Keratinocyte (primary cell): ENCODE measurements around the gene SNX6. TPM values are rescaled to one million over a fixed set of nuclear protein-coding genes. Genes with fewer than 3 reads are reported as not detected.

Source experiments
- DNase-seq: peaks from one replicate; pipeline ENCODE4 v3.0.0-alpha.2; 2011; ENCODE audit warnings: low read depth, missing footprints, low spot score
- FAIRE-seq: peaks from 2 replicates; lab custom pipeline; 2011; peaks lifted over from hg19 to GRCh38; lab: Jason Lieb, UNC
- H2AFZ ChIP-seq: 2 replicates; pipeline ENCODE4 v1.6.0; 2012; ENCODE audit warnings: low read length, control low read depth, inconsistent platforms; ENCODE audit not compliant: control insufficient read depth
- H3K27ac ChIP-seq: 2 replicates; pipeline ENCODE4 v1.5.1; 2011; ENCODE audit warnings: low read length; ENCODE audit not compliant: control insufficient read depth, insufficient read depth
- H3K27me3 ChIP-seq: 3 replicates; pipeline ENCODE4 v1.6.0; 2011; ENCODE audit warnings: low read length; ENCODE audit not compliant: control insufficient read depth, insufficient read depth; ENCODE audit errors: extremely low read depth
- H3K36me3 ChIP-seq, 2 experiments: 2 replicates in 1 of 2; 3 replicates in 1 of 2; pipeline ENCODE4 v1.5.1; 2011; ENCODE audit warnings: low read length in 2 of 2, mild to moderate bottlenecking in 1 of 2; ENCODE audit not compliant: control insufficient read depth in 2 of 2, insufficient read depth in 2 of 2; ENCODE audit errors: extremely low read depth in 1 of 2
- H3K4me1 ChIP-seq: 3 replicates; pipeline ENCODE4 v1.5.1; 2011; ENCODE audit warnings: low read length; ENCODE audit not compliant: control insufficient read depth, insufficient read depth; ENCODE audit errors: extremely low read depth
- H3K4me2 ChIP-seq: 3 replicates; pipeline ENCODE4 v1.6.0; 2011; ENCODE audit warnings: low read depth, low read length; ENCODE audit not compliant: control insufficient read depth, insufficient read depth; ENCODE audit errors: extremely low read depth
- H3K4me3 ChIP-seq, 3 experiments: fragments of 200-600 bp in 1 of 3; sonication (generic) in 1 of 3; 2 replicates in 2 of 3; 3 replicates in 1 of 3; pipeline ENCODE4 v1.5.1; 2011 to 2016; ENCODE audit warnings: low read length in 3 of 3, mild to moderate bottlenecking in 3 of 3, control low read depth in 2 of 3, inconsistent platforms in 1 of 3, low read depth in 1 of 3, mixed read lengths in 1 of 3, mixed run types in 1 of 3, moderate library complexity in 1 of 3; ENCODE audit not compliant: control insufficient read depth in 2 of 3, insufficient read depth in 2 of 3; ENCODE audit errors: extremely low read depth in 1 of 3
- H3K79me2 ChIP-seq: 2 replicates; pipeline ENCODE4 v1.6.0; 2012; ENCODE audit warnings: low read length; ENCODE audit not compliant: control insufficient read depth, insufficient read depth
- H3K9ac ChIP-seq: 3 replicates; pipeline ENCODE4 v1.6.0; 2011; ENCODE audit warnings: low read length; ENCODE audit not compliant: control insufficient read depth, insufficient read depth; ENCODE audit errors: extremely low read depth
- H3K9me1 ChIP-seq: 3 replicates; pipeline ENCODE4 v1.6.0; 2011; ENCODE audit warnings: low read length; ENCODE audit not compliant: control insufficient read depth, insufficient read depth; ENCODE audit errors: extremely low read depth
- H3K9me3 ChIP-seq: 2 replicates; pipeline ENCODE4 v1.5.1; 2012; ENCODE audit warnings: low read depth, low read length; ENCODE audit not compliant: control insufficient read depth
- H4K20me1 ChIP-seq: 3 replicates; pipeline ENCODE4 v1.6.0; 2011; ENCODE audit warnings: low read length; ENCODE audit not compliant: control insufficient read depth, insufficient read depth; ENCODE audit errors: extremely low read depth
- EZH2 ChIP-seq: IDR thresholded peaks from one replicate; pipeline ENCODE4 v1.6.1; 2012; ENCODE audit warnings: inconsistent platforms, mild to moderate bottlenecking, low read length, moderate library complexity
- dilution Hi-C: fragments of 300-500 bp; cut with MboI; formaldehyde crosslinking; loops from one replicate; pipeline ENCODE4 v1.7.0; 2020; ENCODE audit warnings: low sequenced_read_pairs; ENCODE audit not compliant: extremely low pct_ligation_motif_present
- polyA plus RNA-seq, 5 experiments: library from polyadenylated mRNA; depleted of rRNA in 3 of 5; stranded (reverse) in 3 of 5; stranded (forward) in 1 of 5; unstranded in 1 of 5; fragments of >200 nt; gene quantifications; 1 replicate in 1 of 5; 2 replicates in 3 of 5; 3 replicates in 1 of 5; pipeline versions ENCODE4 v1.2.1 to v1.2.3, GENCODE V29; 2011 to 2012; ENCODE audit warnings: missing spikeins in 2 of 5, low read depth in 1 of 5, low replicate concordance in 1 of 5
- TF ChIP-seq, protein P1 (sequence below), 3 experiments: IDR thresholded peaks in 1 of 3; conservative IDR thresholded peaks in 1 of 3; optimal IDR thresholded peaks in 1 of 3; 2 replicates in 2 of 3; 3 replicates in 1 of 3; pipeline versions ENCODE3 to v1.5.1; 2011; ENCODE audit warnings: low read length in 3 of 3, mild to moderate bottlenecking in 3 of 3, moderate library complexity in 2 of 3, control low read depth in 1 of 3, inconsistent platforms in 1 of 3; ENCODE audit not compliant: insufficient read depth in 2 of 3; ENCODE audit errors: extremely low read depth in 1 of 3

The SNX6 gene
- polyA plus RNA-seq, 1 donor (not counting 4 experiments of a cell fraction or from before 2014, with no cell fraction given): 137 TPM

DNA sequence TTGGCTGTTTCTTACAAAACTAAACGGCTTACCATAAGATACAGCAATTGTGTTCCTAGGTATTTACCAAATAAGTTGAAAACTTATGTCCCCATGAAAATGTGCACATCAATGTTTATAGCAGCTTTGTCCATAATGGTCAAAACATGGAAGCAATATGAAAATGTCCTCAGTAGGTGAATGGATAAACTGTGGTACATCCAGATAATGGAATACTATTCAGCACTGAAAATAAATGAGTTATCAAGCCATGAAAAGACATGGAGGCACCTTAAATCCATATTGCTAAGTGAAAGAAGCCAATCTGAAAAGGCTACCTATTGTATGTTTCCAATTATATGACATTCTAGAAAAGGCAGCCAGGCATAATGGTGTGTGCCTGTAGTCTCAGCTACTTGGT is 43.8 kb upstream of the SNX6 start:
- H3K4me3 ChIP-seq: no peak overlapping the region
- FAIRE-seq (no peak), DNase-seq (no peak)
- no peak overlapping the region for H3K9ac ChIP-seq
- no peak overlapping the region for H3K27ac ChIP-seq
- TF ChIP-seq EZH2: no peak
- TF ChIP-seq, protein P1, sequence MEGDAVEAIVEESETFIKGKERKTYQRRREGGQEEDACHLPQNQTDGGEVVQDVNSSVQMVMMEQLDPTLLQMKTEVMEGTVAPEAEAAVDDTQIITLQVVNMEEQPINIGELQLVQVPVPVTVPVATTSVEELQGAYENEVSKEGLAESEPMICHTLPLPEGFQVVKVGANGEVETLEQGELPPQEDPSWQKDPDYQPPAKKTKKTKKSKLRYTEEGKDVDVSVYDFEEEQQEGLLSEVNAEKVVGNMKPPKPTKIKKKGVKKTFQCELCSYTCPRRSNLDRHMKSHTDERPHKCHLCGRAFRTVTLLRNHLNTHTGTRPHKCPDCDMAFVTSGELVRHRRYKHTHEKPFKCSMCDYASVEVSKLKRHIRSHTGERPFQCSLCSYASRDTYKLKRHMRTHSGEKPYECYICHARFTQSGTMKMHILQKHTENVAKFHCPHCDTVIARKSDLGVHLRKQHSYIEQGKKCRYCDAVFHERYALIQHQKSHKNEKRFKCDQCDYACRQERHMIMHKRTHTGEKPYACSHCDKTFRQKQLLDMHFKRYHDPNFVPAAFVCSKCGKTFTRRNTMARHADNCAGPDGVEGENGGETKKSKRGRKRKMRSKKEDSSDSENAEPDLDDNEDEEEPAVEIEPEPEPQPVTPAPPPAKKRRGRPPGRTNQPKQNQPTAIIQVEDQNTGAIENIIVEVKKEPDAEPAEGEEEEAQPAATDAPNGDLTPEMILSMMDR (optimal IDR thresholded peaks at IDR 0.05 in 1 of 3, IDR thresholded peaks at IDR 0.05 in 1 of 3, conservative IDR thresholded peaks at IDR 0.05 in 1 of 3; ENCODE audit: extremely low read depth in 1 of 3, insufficient read depth in 2 of 3, low read length in 3 of 3): no peak
- H3K79me2 ChIP-seq: no peaks in the 10 kb centered on the region
- H3K9me3 ChIP-seq: no peaks in the 10 kb centered on the region
- no peaks in the 10 kb centered on the region for H3K27me3 ChIP-seq
- H3K4me2 ChIP-seq: no peak overlapping the region
- dilution Hi-C loops: no loop called here
- peaks cover 12% of the 10 kb centered on the region for H3K4me1 ChIP-seq
- H2AFZ ChIP-seq: no peak overlapping the region
- no peaks in the 10 kb centered on the region for H3K9me1 ChIP-seq
- no peaks in the 10 kb centered on the region for H3K36me3 ChIP-seq
- no peaks in the 10 kb centered on the region for H4K20me1 ChIP-seq

DNA sequence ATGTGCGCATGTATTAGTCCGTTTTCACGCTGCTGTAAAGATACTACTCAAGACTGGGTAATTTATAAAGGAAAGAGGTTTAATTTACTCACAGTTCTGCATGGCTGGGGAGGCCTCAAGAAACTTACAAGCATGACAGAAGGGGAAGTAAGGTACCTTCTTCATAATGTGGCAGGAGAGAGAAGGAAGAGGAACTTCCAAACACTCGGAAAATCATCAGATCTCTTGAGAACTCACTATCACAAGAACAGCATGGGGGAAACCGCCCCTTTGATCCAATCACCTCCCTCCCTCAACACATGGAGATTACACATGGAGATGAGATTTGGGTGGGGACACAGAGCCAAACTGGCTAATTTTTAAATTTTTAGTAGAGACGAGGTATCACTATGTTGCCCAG is 41.8 kb upstream of the SNX6 start:
- no peak overlapping the region for H3K4me3 ChIP-seq
- DNase-seq: no peak
- dilution Hi-C loops: no loop called here
- no peak for FAIRE-seq
- no peaks in the 10 kb centered on the region for H3K9me1 ChIP-seq
- TF ChIP-seq EZH2: no peak
- TF ChIP-seq, protein P1 (optimal IDR thresholded peaks at IDR 0.05 in 1 of 3, IDR thresholded peaks at IDR 0.05 in 1 of 3, conservative IDR thresholded peaks at IDR 0.05 in 1 of 3; ENCODE audit: extremely low read depth in 1 of 3, insufficient read depth in 2 of 3, low read length in 3 of 3): no peak
- no peak overlapping the region for H3K9ac ChIP-seq
- H3K27ac ChIP-seq: no peak overlapping the region
- H3K79me2 ChIP-seq: no peaks in the 10 kb centered on the region
- H2AFZ ChIP-seq: no peak overlapping the region
- H3K36me3 ChIP-seq: no peaks in the 10 kb centered on the region
- no peak overlapping the region for H3K4me2 ChIP-seq
- H4K20me1 ChIP-seq: no peaks in the 10 kb centered on the region
- peaks cover 3% of the 10 kb centered on the region for H3K4me1 ChIP-seq
- H3K9me3 ChIP-seq: no peaks in the 10 kb centered on the region
- H3K27me3 ChIP-seq: no peaks in the 10 kb centered on the region
